Body of pancreas (tissue), 4 donors: ENCODE data around the gene GALR2. TPM values are rescaled to one million over a fixed set of nuclear protein-coding genes. Genes with fewer than 3 reads are reported as not detected.

Source experiments
- ATAC-seq: fragments of 150-250 bp; one replicate; pipeline ENCODE4 v1.9.1; 2016
- DNase-seq, 4 donors: peaks; one replicate each; pipeline ENCODE4 v3.0.0-alpha.2; 2019
- H3K27ac ChIP-seq, 4 donors: fragments of 200-600 bp; sonication (generic); 1 replicate in 3 of 4; 2 replicates in 1 of 4; pipeline versions ENCODE4 v1.5.1 to v1.6.1; 2016 to 2019; ENCODE audit warnings: mild to moderate bottlenecking in 1 of 4, mixed read lengths in 1 of 4, moderate library complexity in 1 of 4
- H3K27me3 ChIP-seq, 2 donors: fragments of 200-600 bp; sonication (generic); one replicate each; pipeline ENCODE4 v1.6.0; 2016; ENCODE audit warnings: mild to moderate bottlenecking in 1 of 2
- H3K36me3 ChIP-seq, 2 donors: fragments of 200-600 bp; sonication (generic); replicated peaks in 1 of 2; 2 replicates each; pipeline ENCODE4 v1.5.1; 2016; ENCODE audit warnings: low read depth in 2 of 2; ENCODE audit not compliant: insufficient read depth in 1 of 2
- H3K4me1 ChIP-seq: fragments of 200-600 bp; sonication (generic); one replicate; pipeline ENCODE4 v1.6.0; 2016
- H3K4me3 ChIP-seq, 2 donors: fragments of 200-600 bp; sonication (generic); 1 replicate in 1 of 2; 2 replicates in 1 of 2; pipeline ENCODE4 v1.5.1; 2016 to 2019
- H3K9me3 ChIP-seq, 3 donors: fragments of 200-600 bp; sonication (generic); 1 replicate in 2 of 3; 2 replicates in 1 of 3; pipeline ENCODE4 v1.5.1; 2016
- CTCF ChIP-seq, 7 experiments: fragments of 450-650 bp in 4 of 7; fragments of 200-600 bp in 3 of 7; sonication (generic) in 3 of 7; IDR thresholded peaks; one replicate each; pipeline ENCODE4 v1.5.1; 2016 to 2019; ENCODE audit warnings: antibody characterized with exemption in 7 of 7
- POLR2A ChIP-seq, 3 donors: fragments of 450-650 bp; IDR thresholded peaks; one replicate each; pipeline ENCODE4 v1.6.1; 2016; ENCODE audit warnings: antibody characterized with exemption in 3 of 3, mild to moderate bottlenecking in 2 of 3
- WGBS, 2 donors: methylation state at CpG; one replicate each; pipeline ENCODE4 v1.1.5; 2017; 5-methylcytosine and 5-hydroxymethylcytosine counted together
- intact Hi-C: fragments of 100-400 bp; cut with DNase I; formaldehyde crosslinking; loops from one replicate; pipeline ENCODE4 v1.15.1; 2023
- total RNA-seq, 2 donors: library from RNA; depleted of rRNA; stranded (reverse); fragments of >200 nt; gene quantifications; one replicate each; pipeline ENCODE4 v1.1.0, GENCODE V29; 2016

GALR2 gene
- total RNA-seq, 2 donors from 2014 or later: 0.52 TPM; not detected in 1

- DNase-seq (no peak), ATAC-seq (no peak)
- no peaks in the 10 kb centered on the region for H3K27me3 ChIP-seq
- intact Hi-C loops: no loop called here
- no peaks in the 10 kb centered on the region for H3K9me3 ChIP-seq
- WGBS, 2 donors: 89 to 96% methylated on average over 4 to 30 of the region's 32 CpGs
- no peak overlapping the region for H3K27ac ChIP-seq
- peaks cover 13 to 57% of the 10 kb centered on the region in 2 donors for H3K36me3 ChIP-seq
- H3K4me1 ChIP-seq: no peaks in the 10 kb centered on the region
- no peak overlapping the region for H3K4me3 ChIP-seq
- no peak for TF ChIP-seq POLR2A (IDR thresholded peaks at IDR 0.05)
- no peak for TF ChIP-seq CTCF (IDR thresholded peaks at IDR 0.05)
Observed at GRCh38 chr17:76089680-76090516, 15.3 kb downstream of the GALR2 start.

- H3K9me3 ChIP-seq: no peaks in the 10 kb centered on the region
- TF ChIP-seq POLR2A (IDR thresholded peaks at IDR 0.05) (no peak), CTCF (IDR thresholded peaks at IDR 0.05) (no peak)
- intact Hi-C loops: no loop called here
- whole genome bisulfite sequencing, 2 donors: 92 to 98% methylated on average over 10 to 17 of the region's 17 CpGs
- no peaks in the 10 kb centered on the region for H3K27me3 ChIP-seq
- H3K4me1 ChIP-seq: no peaks in the 10 kb centered on the region
- no peak overlapping the region for H3K27ac ChIP-seq
- H3K36me3 ChIP-seq: peaks cover 13 to 54% of the 10 kb centered on the region in 2 donors
- no peak for ATAC-seq
- H3K4me3 ChIP-seq: no peak overlapping the region
- no peak for DNase-seq
Observed at GRCh38 chr17:76090517-76091129, 16.0 kb downstream of the GALR2 start.

- Histone ChIP-seq H3K4me3 (no peak overlapping the region), H3K36me3 (peaks cover 13 to 53% of the 10 kb centered on the region in 2 donors), H3K27me3 (no peaks in the 10 kb centered on the region), H3K9me3 (no peaks in the 10 kb centered on the region), H3K4me1 (no peaks in the 10 kb centered on the region), H3K27ac (no peak overlapping the region)
- ATAC-seq (no peak), DNase-seq (no peak)
- 79 to 89% methylated on average over 18 to 23 of the region's 23 CpGs for WGBS, 2 donors
- TF ChIP-seq POLR2A (IDR thresholded peaks at IDR 0.05) (no peak), CTCF (IDR thresholded peaks at IDR 0.05) (no peak)
- intact Hi-C loops: no loop called here
Observed at GRCh38 chr17:76091526-76092286, 17.1 kb downstream of the GALR2 start.

GRCh38 chr17:76092526-76093413 lies 18.2 kb downstream of the GALR2 start:
- Histone ChIP-seq H3K27ac (no peak overlapping the region), H3K9me3 (no peaks in the 10 kb centered on the region), H3K4me3 (no peak overlapping the region), H3K27me3 (no peaks in the 10 kb centered on the region), H3K4me1 (no peaks in the 10 kb centered on the region), H3K36me3 (peaks cover 13 to 46% of the 10 kb centered on the region in 2 donors)
- intact Hi-C loops: no loop called here
- DNase-seq: no peak
- WGBS, 2 donors: 88 to 92% methylated on average over 5 to 19 of the region's 20 CpGs
- no peak for ATAC-seq
- TF ChIP-seq POLR2A (IDR thresholded peaks at IDR 0.05) (no peak), CTCF (IDR thresholded peaks at IDR 0.05) (no peak)
